ENCODE data around the gene MAML2. TPM values are rescaled to one million over a fixed set of nuclear protein-coding genes. Genes with fewer than 3 reads are reported as not detected.

The MAML2 gene
- total RNA-seq, 1 experiment from 2014 or later = 2.7 TPM

DNA sequence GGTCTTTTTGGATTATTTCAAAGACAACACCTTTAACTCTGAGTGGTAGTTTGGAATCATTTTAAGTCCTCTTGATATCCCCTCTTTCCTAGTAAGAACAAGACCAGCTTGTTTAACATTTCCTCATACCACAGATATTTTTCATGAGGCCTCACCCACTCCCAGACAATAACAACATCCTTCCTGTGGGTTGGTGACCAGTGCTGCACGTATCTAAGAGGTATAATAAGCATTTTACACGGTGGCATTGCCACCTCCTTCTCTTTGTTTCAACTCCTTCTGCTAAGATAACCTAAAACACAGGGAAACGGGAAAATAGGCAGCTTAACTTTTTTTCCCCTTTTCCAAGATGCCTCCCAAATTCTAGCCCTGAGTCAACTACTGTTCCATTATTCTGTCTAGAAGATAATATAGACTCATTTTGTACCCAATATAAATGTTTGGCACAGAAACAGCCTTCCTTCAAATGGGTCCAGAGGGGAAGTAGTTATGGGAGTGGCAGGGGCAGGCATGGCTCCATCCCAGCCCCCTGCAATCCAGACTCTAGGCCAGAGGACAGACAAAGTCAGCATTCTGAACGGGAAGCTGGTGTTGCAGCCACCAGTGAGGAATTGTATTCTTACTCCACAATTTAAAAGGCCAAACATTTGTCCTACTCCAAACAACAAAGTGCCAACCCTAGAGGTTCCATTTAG, 28.5 kb downstream of the MAML2 start:
- no peak overlapping the region for H2BK120ac ChIP-seq (ENCODE audit: low read depth, low read length, poor library complexity, severe bottlenecking)
- H3K4me1 Mint-ChIP-seq = peaks cover 35 to 49% of the 10 kb centered on the region in 2 experiments
- no peak overlapping the region for H3K27ac ChIP-seq (ENCODE audit: insufficient read length, low read depth, low read length)

More for the DNA sequence above, 28.5 kb downstream of the MAML2 start:
- no peak overlapping the region for H3T11ph ChIP-seq (ENCODE audit: low read length)
- H2BK5ac ChIP-seq (ENCODE audit: insufficient read length, low read length) = no peak overlapping the region
- H3K18ac ChIP-seq (ENCODE audit: insufficient read length, low read depth, low read length) = no peak overlapping the region
- no peaks in the 10 kb centered on the region for H3K9me3 Mint-ChIP-seq
- no peak overlapping the region for H3K4ac ChIP-seq (ENCODE audit: low read depth, low read length)
- no peak overlapping the region for H2AFZ ChIP-seq (ENCODE audit: low read length)
- TF ChIP-seq, protein P1, sequence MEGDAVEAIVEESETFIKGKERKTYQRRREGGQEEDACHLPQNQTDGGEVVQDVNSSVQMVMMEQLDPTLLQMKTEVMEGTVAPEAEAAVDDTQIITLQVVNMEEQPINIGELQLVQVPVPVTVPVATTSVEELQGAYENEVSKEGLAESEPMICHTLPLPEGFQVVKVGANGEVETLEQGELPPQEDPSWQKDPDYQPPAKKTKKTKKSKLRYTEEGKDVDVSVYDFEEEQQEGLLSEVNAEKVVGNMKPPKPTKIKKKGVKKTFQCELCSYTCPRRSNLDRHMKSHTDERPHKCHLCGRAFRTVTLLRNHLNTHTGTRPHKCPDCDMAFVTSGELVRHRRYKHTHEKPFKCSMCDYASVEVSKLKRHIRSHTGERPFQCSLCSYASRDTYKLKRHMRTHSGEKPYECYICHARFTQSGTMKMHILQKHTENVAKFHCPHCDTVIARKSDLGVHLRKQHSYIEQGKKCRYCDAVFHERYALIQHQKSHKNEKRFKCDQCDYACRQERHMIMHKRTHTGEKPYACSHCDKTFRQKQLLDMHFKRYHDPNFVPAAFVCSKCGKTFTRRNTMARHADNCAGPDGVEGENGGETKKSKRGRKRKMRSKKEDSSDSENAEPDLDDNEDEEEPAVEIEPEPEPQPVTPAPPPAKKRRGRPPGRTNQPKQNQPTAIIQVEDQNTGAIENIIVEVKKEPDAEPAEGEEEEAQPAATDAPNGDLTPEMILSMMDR (conservative IDR thresholded peaks at IDR 0.05) = no peak
- no peak for DNase-seq
- H4K91ac ChIP-seq (ENCODE audit: insufficient read length, low read depth, low read length) = no peak overlapping the region
- peaks cover 9% of the 10 kb centered on the region; the same call in 1 of the 2 replicates for H3K4me1 ChIP-seq (ENCODE audit: insufficient read depth, low read length)
- H3K56ac ChIP-seq (ENCODE audit: insufficient read length, low read depth, low read length) = no peak overlapping the region
- H3K4me2 ChIP-seq (ENCODE audit: insufficient read depth, insufficient read length, low read length) = no peak overlapping the region
- no peaks in the 10 kb centered on the region for H3K79me1 ChIP-seq (ENCODE audit: insufficient read depth, low read depth, low read length, poor library complexity, severe bottlenecking)
- H3K4me3 Mint-ChIP-seq = no peak overlapping the region
- H3K27ac Mint-ChIP-seq = peak overlapping the region in 2 of 3 experiments; percentile 4 to 34; a peak in 1 of 7 replicates
- H2BK20ac ChIP-seq (ENCODE audit: low read depth, low read length, poor library complexity, severe bottlenecking) = no peak overlapping the region
- no peak overlapping the region for H4K8ac ChIP-seq (replicated peaks; ENCODE audit: insufficient read length, low read depth, low read length)
- no peaks in the 10 kb centered on the region for H4K20me1 ChIP-seq (ENCODE audit: control insufficient read depth, insufficient read depth, insufficient read length)
- no CpG with 5 or more reads among the region's 4 CpGs for WGBS (ENCODE audit: extremely low coverage, insufficient read length, low lambda C conversion rate)
- no peaks in the 10 kb centered on the region for H3K27me3 Mint-ChIP-seq (ENCODE audit: low read depth)
- H3K9ac ChIP-seq (ENCODE audit: extremely low read depth, insufficient read length, low read length) = no peak overlapping the region
- H3K14ac ChIP-seq (ENCODE audit: insufficient read depth, low read length) = no peak overlapping the region
- no peak overlapping the region for H3K23ac ChIP-seq (ENCODE audit: insufficient read length, low read depth, low read length)
- no peak overlapping the region for H2BK15ac ChIP-seq (ENCODE audit: low read depth, low read length)
- H2BK12ac ChIP-seq (ENCODE audit: insufficient read length, low read depth, low read length) = no peak overlapping the region
- no peaks in the 10 kb centered on the region for H3K27me3 ChIP-seq (ENCODE audit: insufficient read depth, low read length)
- no peaks in the 10 kb centered on the region; a peak in 1 of 7 replicates for H3K36me3 Mint-ChIP-seq (ENCODE audit: insufficient read depth in 1 of 3, low read depth in 3 of 3)
- H4K5ac ChIP-seq (ENCODE audit: insufficient read length, low read depth, low read length) = no peak overlapping the region
- no peaks in the 10 kb centered on the region for H3K9me3 ChIP-seq (ENCODE audit: control insufficient read depth, low read depth, low read length)
- H3K23me2 ChIP-seq (ENCODE audit: insufficient read length, low read depth, low read length, poor library complexity, severe bottlenecking) = no peaks in the 10 kb centered on the region
- H3K79me2 ChIP-seq (ENCODE audit: insufficient read depth, low read length) = peaks cover 2% of the 10 kb centered on the region; the same call in 1 of the 2 replicates
- H2AK5ac ChIP-seq (ENCODE audit: insufficient read length, low read length) = no peak overlapping the region
